ENCODE results near the gene GNG13. TPM values are rescaled to one million over a fixed set of nuclear protein-coding genes. Genes with fewer than 3 reads are reported as not detected.

Gene GNG13
- total RNA-seq, 1 experiment from 2014 or later: not detected

- Histone ChIP-seq H2BK15ac (ENCODE audit: low read depth, low read length) (no peak overlapping the region), H3K4ac (ENCODE audit: low read depth, low read length) (no peak overlapping the region), H3K4me2 (ENCODE audit: insufficient read depth, insufficient read length, low read length) (no peak overlapping the region), H3K23ac (ENCODE audit: insufficient read length, low read depth, low read length) (no peak overlapping the region), H4K5ac (ENCODE audit: insufficient read length, low read depth, low read length) (no peak overlapping the region), H2BK120ac (ENCODE audit: low read depth, low read length, poor library complexity, severe bottlenecking) (no peak overlapping the region), H2BK20ac (ENCODE audit: low read depth, low read length, poor library complexity, severe bottlenecking) (no peak overlapping the region), H3K56ac (ENCODE audit: insufficient read length, low read depth, low read length) (no peak overlapping the region), H3K79me1 (ENCODE audit: insufficient read depth, low read depth, low read length, poor library complexity, severe bottlenecking) (no peaks in the 10 kb centered on the region), H4K91ac (ENCODE audit: insufficient read length, low read depth, low read length) (no peak overlapping the region), H2BK5ac (ENCODE audit: insufficient read length, low read length) (no peak overlapping the region), H3K9ac (ENCODE audit: extremely low read depth, insufficient read length, low read length) (no peak overlapping the region), H4K20me1 (ENCODE audit: control insufficient read depth, insufficient read depth, insufficient read length) (no peaks in the 10 kb centered on the region), H3K14ac (ENCODE audit: insufficient read depth, low read length) (no peak overlapping the region), H3K4me1 (ENCODE audit: insufficient read depth, low read length) (no peaks in the 10 kb centered on the region), H2AK5ac (ENCODE audit: insufficient read length, low read length) (no peak overlapping the region), H3K27ac (ENCODE audit: insufficient read length, low read depth, low read length) (no peak overlapping the region), H3K79me2 (ENCODE audit: insufficient read depth, low read length) (no peaks in the 10 kb centered on the region), H2BK12ac (ENCODE audit: insufficient read length, low read depth, low read length) (no peak overlapping the region), H3K27me3 (ENCODE audit: insufficient read depth, low read length) (no peaks in the 10 kb centered on the region), H3K9me3 (ENCODE audit: control insufficient read depth, low read depth, low read length) (no peaks in the 10 kb centered on the region), H3T11ph (ENCODE audit: low read length) (no peak overlapping the region), H3K18ac (ENCODE audit: insufficient read length, low read depth, low read length) (no peak overlapping the region), H2AFZ (ENCODE audit: low read length) (no peak overlapping the region), H4K8ac (replicated peaks; ENCODE audit: insufficient read length, low read depth, low read length) (no peak overlapping the region), H3K23me2 (ENCODE audit: insufficient read length, low read depth, low read length, poor library complexity, severe bottlenecking) (no peaks in the 10 kb centered on the region)
- Mint-ChIP-seq H3K27ac (no peak overlapping the region; a peak in 1 of 7 replicates), H3K36me3 (ENCODE audit: insufficient read depth in 1 of 3, low read depth in 3 of 3) (no peaks in the 10 kb centered on the region), H3K4me3 (no peak overlapping the region), H3K9me3 (no peaks in the 10 kb centered on the region), H3K4me1 (peaks cover 0 to 5% of the 10 kb centered on the region in 2 experiments; a peak in 2 of 4 replicates), H3K27me3 (ENCODE audit: low read depth) (peaks cover 3% of the 10 kb centered on the region)
- TF ChIP-seq CTCF (conservative IDR thresholded peaks at IDR 0.05): no peak
- WGBS (ENCODE audit: extremely low coverage, insufficient read length, low lambda C conversion rate): no CpG with 5 or more reads among the region's 38 CpGs
- DNase-seq: no peak
Observed at GRCh38 chr16:764848-765487, 35.6 kb downstream of the GNG13 start.
